Measurements from ENCODE around the gene GRHPR. TPM values are rescaled to one million over a fixed set of nuclear protein-coding genes. Genes with fewer than 3 reads are reported as not detected.

GRHPR gene
- total RNA-seq, 2 donors from 2014 or later: 105 to 128 TPM

DNA sequence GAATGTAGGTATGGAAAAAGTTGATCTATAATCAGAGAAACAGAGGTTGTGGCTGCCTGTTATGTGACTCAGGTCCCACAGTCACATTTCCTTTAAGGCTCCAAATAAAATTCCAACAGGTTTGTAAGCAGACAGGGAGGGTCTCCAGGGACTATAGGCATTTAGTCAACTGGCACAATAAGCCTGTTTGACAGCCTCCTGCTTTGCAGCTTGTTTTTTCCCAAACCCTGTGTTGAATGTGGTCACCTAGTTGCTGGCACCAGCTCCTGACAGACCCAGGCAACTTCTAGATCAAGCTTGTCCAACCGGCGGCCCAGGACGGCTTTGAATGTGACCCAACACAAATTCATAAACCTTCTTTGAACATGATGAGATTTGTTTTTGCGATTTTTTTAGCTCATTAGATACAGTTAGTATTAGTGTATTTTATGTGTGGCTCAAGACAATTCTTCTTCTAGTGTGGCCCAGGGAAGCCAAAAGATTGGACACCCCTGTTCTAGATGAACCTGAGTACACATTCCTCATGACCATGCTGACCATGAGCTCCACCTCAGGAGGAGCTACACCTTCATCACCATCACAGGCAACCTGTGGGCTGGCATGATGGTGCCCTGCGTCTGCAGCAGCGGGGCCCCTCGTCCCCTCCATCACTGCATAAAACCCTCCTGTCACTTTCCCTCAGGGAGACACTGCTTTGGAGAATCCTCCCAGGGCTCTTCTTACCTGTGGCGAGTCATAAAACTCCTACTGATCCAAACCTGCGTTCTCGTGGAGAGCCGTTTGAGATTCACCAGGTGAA is 15.7 kb upstream of the GRHPR start:
- H3K27ac Mint-ChIP-seq: no peak overlapping the region

GRCh38 chr9:37407468-37407867 is 15.0 kb upstream of the GRHPR start:
- Histone ChIP-seq H3K36me3 (ENCODE audit: control insufficient read depth, insufficient read depth, low read length) (no peaks in the 10 kb centered on the region), H3K4me1 (ENCODE audit: control insufficient read depth, insufficient read depth, low read length) (no peaks in the 10 kb centered on the region), H3K9me3 (ENCODE audit: control insufficient read depth, low read length) (no peaks in the 10 kb centered on the region), H3K9ac (ENCODE audit: extremely low read depth, low read length, poor library complexity, severe bottlenecking) (no peak overlapping the region), H3K27me3 (ENCODE audit: control insufficient read depth, insufficient read depth, low read length, poor library complexity, severe bottlenecking) (no peaks in the 10 kb centered on the region), H3K27ac (ENCODE audit: low read depth, low read length) (no peak overlapping the region), H3K4me3 (ENCODE audit: low read length) (no peak overlapping the region)
- Mint-ChIP-seq H3K9me3 (no peaks in the 10 kb centered on the region), H3K4me1 (peaks cover 4% of the 10 kb centered on the region), H3K27ac (no peak overlapping the region), H3K27me3 (ENCODE audit: insufficient read depth) (no peaks in the 10 kb centered on the region), H3K36me3 (ENCODE audit: low read depth) (no peaks in the 10 kb centered on the region), H3K4me3 (no peak overlapping the region)
- WGBS, 2 experiments (ENCODE audit: insufficient coverage in 1 of 2, insufficient read length in 1 of 2): 71 to 93% methylated on average over 2 of the region's 2 CpGs
- TF ChIP-seq, protein P1, sequence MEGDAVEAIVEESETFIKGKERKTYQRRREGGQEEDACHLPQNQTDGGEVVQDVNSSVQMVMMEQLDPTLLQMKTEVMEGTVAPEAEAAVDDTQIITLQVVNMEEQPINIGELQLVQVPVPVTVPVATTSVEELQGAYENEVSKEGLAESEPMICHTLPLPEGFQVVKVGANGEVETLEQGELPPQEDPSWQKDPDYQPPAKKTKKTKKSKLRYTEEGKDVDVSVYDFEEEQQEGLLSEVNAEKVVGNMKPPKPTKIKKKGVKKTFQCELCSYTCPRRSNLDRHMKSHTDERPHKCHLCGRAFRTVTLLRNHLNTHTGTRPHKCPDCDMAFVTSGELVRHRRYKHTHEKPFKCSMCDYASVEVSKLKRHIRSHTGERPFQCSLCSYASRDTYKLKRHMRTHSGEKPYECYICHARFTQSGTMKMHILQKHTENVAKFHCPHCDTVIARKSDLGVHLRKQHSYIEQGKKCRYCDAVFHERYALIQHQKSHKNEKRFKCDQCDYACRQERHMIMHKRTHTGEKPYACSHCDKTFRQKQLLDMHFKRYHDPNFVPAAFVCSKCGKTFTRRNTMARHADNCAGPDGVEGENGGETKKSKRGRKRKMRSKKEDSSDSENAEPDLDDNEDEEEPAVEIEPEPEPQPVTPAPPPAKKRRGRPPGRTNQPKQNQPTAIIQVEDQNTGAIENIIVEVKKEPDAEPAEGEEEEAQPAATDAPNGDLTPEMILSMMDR (conservative IDR thresholded peaks at IDR 0.05): peak; percentile 68
- no peak for DNase-seq

More for the DNA sequence above, 15.7 kb upstream of the GRHPR start:
- H3K4me3 ChIP-seq (ENCODE audit: low read length): no peak overlapping the region
- no peaks in the 10 kb centered on the region for H3K36me3 ChIP-seq (ENCODE audit: control insufficient read depth, insufficient read depth, low read length)
- Mint-ChIP-seq H3K9me3 (no peaks in the 10 kb centered on the region), H3K4me3 (no peak overlapping the region), H3K4me1 (peaks cover 3% of the 10 kb centered on the region), H3K27me3 (ENCODE audit: insufficient read depth) (no peaks in the 10 kb centered on the region), H3K36me3 (ENCODE audit: low read depth) (no peaks in the 10 kb centered on the region)
- no peaks in the 10 kb centered on the region for H3K27me3 ChIP-seq (ENCODE audit: control insufficient read depth, insufficient read depth, low read length, poor library complexity, severe bottlenecking)
- TF ChIP-seq, protein P1 (conservative IDR thresholded peaks at IDR 0.05): no peak
- DNase-seq: no peak
- H3K9ac ChIP-seq (ENCODE audit: extremely low read depth, low read length, poor library complexity, severe bottlenecking): no peak overlapping the region
- no peaks in the 10 kb centered on the region for H3K4me1 ChIP-seq (ENCODE audit: control insufficient read depth, insufficient read depth, low read length)
- H3K27ac ChIP-seq (ENCODE audit: low read depth, low read length): no peak overlapping the region
- no peaks in the 10 kb centered on the region for H3K9me3 ChIP-seq (ENCODE audit: control insufficient read depth, low read length)
- WGBS, 2 experiments (ENCODE audit: insufficient coverage in 1 of 2, insufficient read length in 1 of 2): 92 to 93% methylated on average over 6 to 11 of the region's 11 CpGs

GRCh38 chr9:37408933-37409710 is 13.4 kb upstream of the GRHPR start:
- H3K4me3 Mint-ChIP-seq: no peak overlapping the region

More at GRCh38 chr9:37408933-37409710, 13.4 kb upstream of the GRHPR start:
- Histone ChIP-seq H3K27me3 (ENCODE audit: control insufficient read depth, insufficient read depth, low read length, poor library complexity, severe bottlenecking) (no peaks in the 10 kb centered on the region), H3K4me3 (ENCODE audit: low read length) (no peak overlapping the region), H3K27ac (ENCODE audit: low read depth, low read length) (no peak overlapping the region), H3K4me1 (ENCODE audit: control insufficient read depth, insufficient read depth, low read length) (no peaks in the 10 kb centered on the region), H3K9ac (ENCODE audit: extremely low read depth, low read length, poor library complexity, severe bottlenecking) (no peak overlapping the region), H3K9me3 (ENCODE audit: control insufficient read depth, low read length) (no peaks in the 10 kb centered on the region), H3K36me3 (ENCODE audit: control insufficient read depth, insufficient read depth, low read length) (no peaks in the 10 kb centered on the region)
- Mint-ChIP-seq H3K9me3 (no peaks in the 10 kb centered on the region), H3K36me3 (ENCODE audit: low read depth) (no peaks in the 10 kb centered on the region), H3K4me1 (peaks cover 8% of the 10 kb centered on the region), H3K27me3 (ENCODE audit: insufficient read depth) (no peaks in the 10 kb centered on the region), H3K27ac (no peak overlapping the region)
- WGBS, 2 experiments (ENCODE audit: insufficient coverage in 1 of 2, insufficient read length in 1 of 2): 86 to 87% methylated on average over 16 to 22 of the region's 22 CpGs
- TF ChIP-seq, protein P1 (conservative IDR thresholded peaks at IDR 0.05): no peak
- DNase-seq: no peak
